ENCODE data around the gene MAP3K15. TPM values are rescaled to one million over a fixed set of nuclear protein-coding genes. Genes with fewer than 3 reads are reported as not detected.

MAP3K15 gene
- total and polyA plus RNA-seq, 2 of the 13 experiments (the other 11 are each of a cell fraction or from before 2014, with no cell fraction given): 3.9 to 6.4 TPM

DNA sequence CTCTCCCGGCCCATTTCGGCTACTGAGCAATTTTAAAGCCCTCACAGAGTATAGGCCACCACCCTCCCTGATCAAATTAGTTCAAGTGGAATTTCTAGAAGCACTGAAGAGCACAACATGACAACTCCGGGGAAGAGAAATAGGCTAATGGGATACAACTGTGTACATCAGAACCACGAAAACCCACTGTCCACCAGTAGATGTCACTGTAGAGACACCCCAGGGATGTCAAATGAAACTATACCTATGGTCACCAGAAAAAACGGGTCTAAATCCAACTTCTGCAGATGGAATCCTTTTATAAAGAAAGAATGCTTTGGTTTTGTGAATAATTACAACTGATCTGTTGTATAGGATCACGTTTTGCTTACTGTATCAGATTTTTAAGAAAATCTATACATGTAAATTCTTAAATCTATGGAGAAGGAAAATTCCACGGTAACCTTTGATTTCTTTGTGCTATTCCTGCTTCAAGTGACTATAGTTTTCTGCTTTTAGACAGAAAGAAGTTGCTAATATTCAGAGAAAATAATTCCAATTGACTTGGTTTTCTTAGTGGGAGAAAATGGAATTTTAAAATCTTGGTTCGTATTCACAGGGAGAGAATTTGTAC lies 29.5 kb upstream of the MAP3K15 start:
- POLR2A ChIA-PET: no interaction called here
- Histone ChIP-seq H3K9ac (ENCODE audit: insufficient read depth, low read depth, low read length) (no peak overlapping the region), H3K79me2 (ENCODE audit: insufficient read depth, low read length) (no peaks in the 10 kb centered on the region), H4K20me1 (ENCODE audit: insufficient read depth, low read length) (no peaks in the 10 kb centered on the region), H3K4me3 (replicated peaks in 1 of 3; ENCODE audit: insufficient read depth in 1 of 3, low read depth in 2 of 3, low read length in 3 of 3) (no peak overlapping the region), H3K9me3 (ENCODE audit: low read length) (no peaks in the 10 kb centered on the region), H3K27ac (ENCODE audit: extremely low read length, insufficient read depth, low read length) (no peak overlapping the region), H2AFZ (ENCODE audit: low read length) (no peak overlapping the region), H3K4me2 (ENCODE audit: low read depth, low read length) (no peak overlapping the region), H3K27me3 (ENCODE audit: control insufficient read depth in 1 of 2, insufficient read depth in 2 of 2, low read length in 2 of 2) (no peaks in the 10 kb centered on the region), H3K4me1 (ENCODE audit: insufficient read depth, low read length) (no peaks in the 10 kb centered on the region), H3K36me3 (replicated peaks in 1 of 2; ENCODE audit: control insufficient read depth in 1 of 2, insufficient read depth in 2 of 2, low read length in 2 of 2) (peaks cover 0 to 4% of the 10 kb centered on the region in 2 experiments; a peak in 2 of 5 replicates)
- DNase-seq (ENCODE audit: low spot score): peak; percentile 34
- peak; percentile 52 for FAIRE-seq
- in situ Hi-C loops (cut with HindIII; ENCODE audit: extremely low pct_ligation_motif_present, low pct_unique_long_range_greater_than_20kb) (loop anchor here (10.0 kb wide), 1 partner anchor 340 kb away; the partner anchor contains the start of gene SH3KBP1), intact Hi-C loops (cut with micrococcal nuclease; ENCODE audit: unreplicated experiment) (loop anchor here (2.0 kb wide), 2 partner anchors 344 to 522 kb away; no protein-coding TSS in a partner anchor)
- BruUV-seq (replicated peaks): no TSS peak
- WGBS (ENCODE audit: low lambda C conversion rate): 43% methylated on average over 8 of the region's 8 CpGs
- peak; percentile 75 for ATAC-seq
- CTCF ChIA-PET (ENCODE audit: low intra/inter-chr PET ratio, low total read pairs): no interaction called here
- TF ChIP-seq RBM39 (IDR thresholded peaks at IDR 0.05; ENCODE audit: low read depth, low read length, poor library complexity, severe bottlenecking) (no peak), NFIB (CRISPR knock-in tag; IDR thresholded peaks at IDR 0.05; ENCODE audit: borderline replicate concordance) (no peak), MAFG (CRISPR knock-in tag; IDR thresholded peaks at IDR 0.05) (no peak), STAG1 (CRISPR knock-in tag; IDR thresholded peaks at IDR 0.05) (peak; percentile 78), ARNT2 (CRISPR knock-in tag; IDR thresholded peaks at IDR 0.05; ENCODE audit: low read depth) (no peak), ZNF280B (CRISPR knock-in tag; IDR thresholded peaks at IDR 0.05; ENCODE audit: borderline replicate concordance) (no peak), MBNL3 (CRISPR knock-in tag; conservative IDR thresholded peaks at IDR 0.05) (no peak), THYN1 (CRISPR knock-in tag; IDR thresholded peaks at IDR 0.05; ENCODE audit: borderline replicate concordance, low read depth) (no peak), ZMYM3 (CRISPR knock-in tag; IDR thresholded peaks at IDR 0.05) (no peak), ZNF484 (CRISPR knock-in tag; IDR thresholded peaks at IDR 0.05; ENCODE audit: borderline replicate concordance, low read depth) (no peak), GRHL1 (CRISPR knock-in tag; conservative IDR thresholded peaks at IDR 0.05) (no peak), CTCF (CRISPR knock-in tag; IDR thresholded peaks at IDR 0.05) (peak; percentile 68), SMC3 (IDR thresholded peaks at IDR 0.05; ENCODE audit: low read length) (peak; percentile 53), ZFP1 (CRISPR knock-in tag; IDR thresholded peaks at IDR 0.05) (no peak), ZKSCAN1 (IDR thresholded peaks at IDR 0.05; ENCODE audit: low read length) (no peak), ZSCAN30 (CRISPR knock-in tag; IDR thresholded peaks at IDR 0.05) (no peak), RAD21 (CRISPR knock-in tag; IDR thresholded peaks at IDR 0.05) (peak; percentile 44; the same call in 1 of the 2 replicates)
